ENCODE results near the gene PALM.

DNA sequence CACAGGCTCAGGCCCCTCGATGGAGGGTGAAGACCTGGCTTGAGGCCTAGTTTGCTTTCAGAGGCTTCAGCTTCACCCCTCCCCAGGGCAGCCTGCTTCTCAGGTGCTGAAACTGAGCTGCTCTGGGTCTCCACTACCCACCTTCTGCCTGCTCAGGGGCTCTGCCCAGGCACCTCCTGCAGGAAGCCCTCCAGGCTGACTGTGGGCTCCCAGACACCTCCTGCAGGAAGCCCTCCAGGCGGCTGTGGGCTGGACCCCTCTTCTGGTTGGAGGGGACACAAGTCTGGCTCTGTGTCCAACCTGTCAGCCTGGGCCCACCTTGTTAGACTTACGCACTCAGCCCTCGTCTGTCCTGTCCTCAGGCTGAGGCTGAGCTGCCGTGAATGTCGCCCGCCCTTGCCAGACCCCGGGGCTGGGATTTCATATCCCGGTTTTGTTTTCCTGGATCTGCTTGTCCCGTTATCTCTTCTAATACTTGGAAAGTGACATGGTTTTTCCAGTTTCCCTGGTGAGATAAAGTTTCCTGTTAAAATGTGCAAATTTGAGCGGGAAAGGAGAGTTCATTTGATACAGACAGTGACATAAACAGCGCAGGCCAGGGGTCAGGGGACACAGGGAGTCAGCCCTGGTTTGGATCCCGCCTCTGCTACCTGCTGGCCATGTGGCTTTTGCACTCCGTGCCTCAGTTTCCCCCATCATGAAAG is 21.4 kb downstream of the PALM start:
- TF ChIP-seq, protein P1, sequence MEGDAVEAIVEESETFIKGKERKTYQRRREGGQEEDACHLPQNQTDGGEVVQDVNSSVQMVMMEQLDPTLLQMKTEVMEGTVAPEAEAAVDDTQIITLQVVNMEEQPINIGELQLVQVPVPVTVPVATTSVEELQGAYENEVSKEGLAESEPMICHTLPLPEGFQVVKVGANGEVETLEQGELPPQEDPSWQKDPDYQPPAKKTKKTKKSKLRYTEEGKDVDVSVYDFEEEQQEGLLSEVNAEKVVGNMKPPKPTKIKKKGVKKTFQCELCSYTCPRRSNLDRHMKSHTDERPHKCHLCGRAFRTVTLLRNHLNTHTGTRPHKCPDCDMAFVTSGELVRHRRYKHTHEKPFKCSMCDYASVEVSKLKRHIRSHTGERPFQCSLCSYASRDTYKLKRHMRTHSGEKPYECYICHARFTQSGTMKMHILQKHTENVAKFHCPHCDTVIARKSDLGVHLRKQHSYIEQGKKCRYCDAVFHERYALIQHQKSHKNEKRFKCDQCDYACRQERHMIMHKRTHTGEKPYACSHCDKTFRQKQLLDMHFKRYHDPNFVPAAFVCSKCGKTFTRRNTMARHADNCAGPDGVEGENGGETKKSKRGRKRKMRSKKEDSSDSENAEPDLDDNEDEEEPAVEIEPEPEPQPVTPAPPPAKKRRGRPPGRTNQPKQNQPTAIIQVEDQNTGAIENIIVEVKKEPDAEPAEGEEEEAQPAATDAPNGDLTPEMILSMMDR (IDR thresholded peaks at IDR 0.05) = no peak
- TF ChIP-seq POLR2A (IDR thresholded peaks at IDR 0.05) = no peak
